GM18873 (cell line): Measurements from ENCODE around the gene SHB.

Experiments
- ATAC-seq: cut with Tn5 transposase; IDR thresholded peaks from one replicate; pipeline ENCODE4 v1.9.1; 2021; ENCODE audit warnings: mild to moderate bottlenecking, moderate library complexity, moderate number of reproducible peaks; ENCODE audit not compliant: unreplicated experiment, low FRiP score

SHB gene

DNA sequence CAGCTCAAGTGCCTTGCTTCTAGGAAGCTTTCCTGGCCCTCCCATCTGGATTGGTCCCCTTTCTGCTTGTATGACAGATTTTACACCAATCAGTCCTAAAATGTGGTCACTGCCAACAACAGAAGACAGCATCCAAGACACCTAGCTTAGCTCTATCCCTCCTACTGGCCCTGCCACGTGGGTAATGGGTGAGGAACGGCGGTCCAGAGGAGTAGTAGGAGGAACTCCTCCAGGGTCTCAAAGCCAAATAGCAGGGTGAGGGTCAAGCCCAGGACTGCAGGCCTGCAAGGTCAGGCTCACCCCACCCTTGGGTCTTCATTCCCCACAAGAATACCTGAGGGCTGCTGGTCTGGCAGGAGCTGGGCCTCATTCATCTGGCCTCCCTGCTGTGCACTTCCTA is 108.4 kb downstream of the SHB start:
- no peak for ATAC-seq

DNA sequence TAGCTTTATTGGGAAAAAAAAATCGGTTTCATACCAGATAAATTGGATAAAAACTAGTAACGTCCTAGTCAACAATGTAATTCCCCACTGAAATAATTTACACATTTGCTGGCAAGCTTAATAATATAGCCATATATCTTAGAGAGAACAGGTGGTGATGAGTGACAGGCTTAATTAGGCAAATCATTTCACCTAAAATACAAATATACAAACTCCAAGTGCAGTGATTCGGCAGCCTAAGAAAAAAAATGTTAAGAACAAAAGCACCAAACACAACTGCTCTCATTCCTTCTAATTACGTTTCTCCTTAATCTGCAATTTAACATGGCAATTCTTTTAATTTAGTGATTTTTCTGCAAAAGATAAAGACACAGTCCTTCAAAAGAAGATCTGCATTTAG is 109.1 kb downstream of the SHB start:
- no peak for ATAC-seq

DNA sequence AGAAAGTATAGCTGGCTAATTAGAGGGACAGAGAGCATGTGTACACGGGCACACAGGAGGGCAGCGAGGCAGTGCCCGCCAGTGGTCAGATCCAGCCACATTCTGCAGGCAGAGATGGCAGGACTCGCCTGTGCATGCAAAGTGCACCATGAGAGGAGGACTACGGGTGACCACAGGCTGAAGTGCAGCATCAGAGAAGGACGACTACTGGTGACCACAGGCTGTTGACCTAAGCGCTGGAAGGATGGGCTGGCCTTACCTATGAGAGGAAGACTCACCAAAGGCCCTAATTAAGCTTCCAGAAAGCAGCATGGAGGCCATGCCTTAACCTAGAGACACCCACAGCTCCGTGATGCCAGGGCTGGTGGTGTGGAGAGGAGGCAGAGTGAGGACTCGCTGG is 110.9 kb downstream of the SHB start:
- no peak for ATAC-seq

DNA sequence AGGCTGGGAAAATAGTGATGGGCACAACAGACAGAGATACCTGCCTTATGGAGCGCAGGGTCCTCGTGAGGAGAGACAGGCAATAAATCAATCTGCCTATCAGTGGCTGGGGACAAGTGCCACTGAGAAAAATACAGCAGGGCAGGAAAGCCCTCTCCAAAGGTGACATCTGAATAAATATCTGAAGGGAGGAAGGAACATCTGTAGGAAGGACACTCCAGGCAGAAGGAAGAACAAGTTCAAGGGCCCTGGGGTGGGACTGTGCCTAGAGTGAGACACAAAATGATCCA is 111.4 kb downstream of the SHB start:
- ATAC-seq: no peak

DNA sequence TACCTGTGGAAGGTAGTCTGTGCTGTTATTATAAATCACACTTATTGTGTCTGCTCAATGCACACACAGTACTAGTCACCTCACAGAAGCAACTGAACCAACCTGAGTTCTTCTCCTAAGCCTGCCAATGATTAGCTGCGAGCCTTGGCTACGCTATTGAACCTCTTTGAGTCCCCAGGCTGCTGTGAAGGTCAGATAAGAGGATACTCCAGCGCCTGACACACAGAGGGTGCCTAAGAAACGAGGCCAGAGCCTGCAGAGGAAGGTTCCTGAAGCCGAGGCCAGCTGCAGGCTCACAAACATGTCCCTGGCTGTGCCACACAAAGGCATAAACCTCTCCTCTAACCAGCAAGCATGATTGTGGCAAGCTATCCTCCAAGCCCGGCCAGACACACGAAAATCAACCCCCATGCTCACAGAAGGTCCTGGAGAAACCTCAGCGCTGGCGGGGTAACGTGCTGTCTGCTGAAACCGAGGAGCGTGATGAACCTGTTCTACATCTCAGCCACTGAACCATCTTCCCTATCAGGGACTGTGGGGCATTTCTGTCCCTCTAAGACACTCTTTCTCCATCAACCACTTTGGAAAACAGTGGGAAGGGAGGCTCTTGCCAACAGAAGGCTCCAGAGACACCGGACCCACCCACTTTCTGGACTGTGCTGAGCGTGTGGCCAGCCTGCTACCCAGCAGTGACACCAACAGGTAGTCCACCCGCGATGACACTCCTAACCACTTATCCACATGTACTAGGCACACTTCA is 111.9 kb downstream of the SHB start:
- ATAC-seq: no peak

DNA sequence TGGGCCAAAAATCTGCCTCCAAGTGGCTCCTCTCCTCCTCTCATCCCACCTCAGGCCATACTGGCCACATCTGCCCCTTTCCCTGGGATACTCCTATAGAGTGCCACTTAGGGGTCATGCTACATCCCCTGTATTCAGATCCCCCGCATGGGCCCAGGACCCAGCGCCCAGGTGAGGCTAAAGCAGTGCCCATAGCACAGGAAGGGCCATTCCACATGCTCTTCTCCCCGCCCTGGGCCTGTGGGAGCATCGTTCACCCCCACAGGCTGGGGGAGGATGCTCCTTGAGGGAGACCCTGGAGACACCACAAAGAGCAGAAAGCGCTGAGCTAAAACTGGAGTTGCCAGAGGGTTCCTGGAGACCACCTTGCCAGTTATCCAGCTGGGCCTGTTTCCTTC is 112.6 kb downstream of the SHB start:
- ATAC-seq: no peak

DNA sequence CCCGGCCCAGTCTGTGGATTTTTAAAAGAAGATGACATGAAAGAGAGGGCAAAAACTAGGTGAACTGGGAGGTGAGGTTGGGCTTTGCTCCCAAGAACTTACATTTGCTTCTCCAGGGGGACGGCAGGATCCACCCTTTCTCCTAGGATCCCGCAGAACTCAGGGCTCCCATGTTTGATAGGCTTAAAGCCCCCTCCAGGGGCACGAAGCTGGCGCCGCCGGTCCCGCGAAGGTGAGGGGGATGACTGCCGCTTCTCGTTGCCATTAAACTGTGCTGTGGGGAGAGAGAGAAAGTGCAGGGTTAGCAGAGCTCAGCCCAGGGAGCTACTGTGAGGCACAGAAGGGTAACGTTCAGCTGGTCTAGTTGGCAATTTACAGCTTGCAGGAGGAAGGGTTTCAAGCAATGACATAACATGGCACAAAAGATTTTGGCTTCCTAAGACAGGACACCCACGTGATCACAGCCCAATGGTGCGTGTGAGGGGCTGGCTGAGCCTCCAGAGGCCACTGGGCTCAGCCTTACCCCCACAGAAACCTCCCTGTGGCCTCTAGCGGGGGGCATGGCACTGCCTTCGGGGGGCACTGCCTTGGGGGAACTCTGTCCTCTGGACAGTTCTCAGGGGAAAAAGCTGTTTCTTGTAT is 113.1 kb downstream of the SHB start:
- no peak for ATAC-seq

DNA sequence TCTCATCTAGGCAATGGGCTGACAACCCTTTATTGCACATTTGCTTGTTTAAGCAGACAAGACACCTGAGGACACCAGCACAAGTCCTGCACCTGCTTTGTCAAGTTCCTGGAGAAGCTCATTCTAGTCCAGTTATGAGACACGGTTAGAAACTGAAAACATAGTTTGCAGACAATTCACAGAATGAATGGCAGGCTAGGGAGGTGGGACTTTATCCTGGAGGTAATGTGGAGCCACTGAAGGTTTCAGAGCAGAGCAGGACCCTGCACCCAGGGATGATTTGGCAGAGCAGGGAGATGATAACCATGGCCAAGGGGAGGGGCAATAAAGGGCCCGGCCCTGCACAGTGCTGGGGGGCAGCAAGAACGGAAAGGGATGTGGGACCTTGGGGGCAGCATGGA is 114.4 kb downstream of the SHB start:
- ATAC-seq: peak; percentile 47

DNA sequence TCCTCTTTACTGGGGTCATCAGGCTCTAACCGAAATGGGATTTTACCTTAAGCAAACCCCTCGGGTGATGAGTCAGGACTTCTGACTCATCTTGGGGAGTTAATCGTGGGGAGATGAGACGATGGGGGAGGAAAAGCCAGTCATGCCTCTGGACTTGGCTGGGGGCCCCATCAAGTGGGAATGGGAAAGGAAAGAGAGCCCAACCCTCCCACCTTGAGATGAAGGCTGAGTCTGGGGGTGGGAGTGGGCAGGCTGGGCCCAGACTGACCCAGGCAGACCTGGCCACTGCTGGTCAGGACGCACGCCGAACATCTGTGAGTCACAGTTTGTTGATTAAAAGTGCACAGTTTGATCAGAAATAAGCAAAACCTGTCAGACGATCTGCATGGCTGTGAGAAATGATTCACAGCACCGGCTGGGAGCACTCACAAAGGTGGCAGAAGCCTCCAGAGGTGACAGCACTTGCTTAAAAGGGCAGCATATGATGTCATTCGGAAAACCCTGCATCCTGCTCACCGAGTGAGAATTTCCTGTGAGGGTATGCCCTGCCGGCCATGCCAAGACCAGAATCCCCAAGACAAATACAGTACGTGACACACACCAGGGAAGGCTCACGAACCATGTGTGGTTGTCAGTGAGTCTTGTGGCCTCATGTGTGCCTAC is 115.1 kb downstream of the SHB start:
- ATAC-seq: peak; percentile 70

DNA sequence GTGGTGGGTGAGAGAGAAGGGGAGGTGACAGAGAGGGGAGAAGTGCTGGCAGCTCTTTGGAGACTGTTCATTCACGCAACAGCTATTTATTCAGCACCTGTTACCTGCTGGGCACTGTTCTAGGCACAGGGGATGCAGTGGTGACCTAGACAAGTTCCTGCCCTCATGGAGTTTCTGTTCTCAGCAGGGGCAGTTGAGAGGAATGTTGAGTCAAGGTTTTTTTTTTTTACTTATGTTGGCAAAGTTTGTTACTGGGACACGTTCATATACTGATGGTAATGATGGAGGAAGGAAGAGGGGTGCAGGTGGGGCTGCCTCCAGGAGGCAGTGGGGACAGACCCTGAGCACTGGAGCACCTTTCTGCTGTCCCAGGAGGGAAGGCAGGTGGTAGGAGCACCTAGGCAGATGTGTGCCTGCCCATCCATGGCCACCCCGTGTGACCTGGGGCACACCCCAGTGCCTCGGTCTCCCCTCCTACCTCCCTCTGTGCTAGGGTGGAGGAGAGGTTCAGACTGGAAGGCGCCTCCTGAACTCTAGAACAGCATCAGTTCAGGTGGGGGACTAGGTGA is 115.7 kb downstream of the SHB start:
- ATAC-seq: peak; percentile 3

DNA sequence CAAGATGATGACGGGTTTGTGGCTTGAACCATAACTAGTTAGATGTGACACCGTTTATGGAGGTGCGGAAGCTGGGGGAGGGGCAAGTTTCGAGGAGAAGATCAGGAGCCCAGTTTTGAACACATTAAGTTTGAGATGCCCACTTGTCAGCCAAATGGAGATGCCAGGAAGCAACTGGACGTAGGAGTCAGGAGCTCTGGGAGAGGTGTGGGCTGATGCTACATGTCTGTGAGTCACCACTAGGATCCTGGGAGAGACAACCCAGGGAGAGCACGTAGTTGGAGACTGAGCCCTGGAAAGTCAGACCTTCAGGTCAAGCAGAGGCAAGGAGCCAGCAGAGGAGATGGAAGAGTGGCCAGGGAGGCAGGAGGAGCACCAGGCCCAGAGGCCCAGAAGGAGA is 116.3 kb downstream of the SHB start:
- ATAC-seq: no peak

DNA sequence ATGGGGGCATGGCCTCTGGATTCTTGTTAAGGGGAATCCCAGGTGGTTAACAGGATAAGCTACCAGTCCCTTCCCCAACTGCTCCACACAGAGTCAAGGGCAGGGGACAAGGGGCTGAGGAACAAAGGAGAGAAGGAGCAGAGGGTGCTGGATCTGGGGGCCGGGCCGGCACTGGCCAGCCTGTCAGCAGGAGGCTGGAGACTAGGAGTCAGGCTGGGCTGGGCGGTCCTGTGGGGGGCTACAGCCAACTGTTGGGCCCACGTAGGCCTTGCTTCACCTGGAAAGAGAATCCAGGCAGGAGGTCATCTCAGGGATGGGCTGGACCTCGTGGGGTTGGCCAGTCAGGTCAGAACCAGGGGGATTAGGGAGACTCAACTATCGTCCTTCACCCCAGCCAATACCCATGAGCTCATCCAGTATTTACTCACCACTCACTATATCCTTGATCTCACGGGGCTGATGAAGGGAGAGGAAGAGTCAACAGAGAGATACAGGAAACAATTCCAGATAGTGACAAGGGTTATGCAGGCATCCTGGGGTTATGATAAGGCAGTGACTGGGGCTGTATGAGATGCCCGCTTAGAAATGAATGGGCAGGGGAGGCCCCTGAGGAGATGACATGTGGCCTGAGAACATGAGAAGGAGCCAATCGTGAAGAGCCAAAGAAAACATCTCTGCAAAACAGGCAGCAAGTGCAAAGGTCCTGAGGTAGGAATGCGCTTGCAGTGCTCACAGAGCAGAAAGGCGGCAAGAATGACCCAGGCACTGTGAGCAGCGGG is 117.2 kb downstream of the SHB start:
- no peak for ATAC-seq

DNA sequence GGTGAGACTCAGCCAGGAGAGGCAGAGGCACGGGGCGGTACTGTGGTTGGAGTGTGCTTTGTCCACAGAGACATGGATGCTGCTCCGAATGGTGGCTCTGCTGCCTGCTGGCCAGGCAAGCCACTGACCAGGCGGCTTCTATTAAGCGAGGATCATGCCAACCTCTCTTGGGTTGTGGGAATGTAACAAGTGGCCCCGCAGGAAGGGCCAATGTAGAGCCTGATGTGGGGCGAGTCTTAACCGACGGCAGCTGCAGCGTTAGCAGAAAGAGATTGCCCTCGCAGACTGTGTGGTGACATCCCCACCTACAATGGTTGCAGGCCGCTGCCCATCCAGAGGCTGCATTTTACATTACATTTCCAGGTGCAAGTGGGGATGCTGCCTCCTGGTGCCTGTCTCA is 118.5 kb downstream of the SHB start:
- no peak for ATAC-seq

DNA sequence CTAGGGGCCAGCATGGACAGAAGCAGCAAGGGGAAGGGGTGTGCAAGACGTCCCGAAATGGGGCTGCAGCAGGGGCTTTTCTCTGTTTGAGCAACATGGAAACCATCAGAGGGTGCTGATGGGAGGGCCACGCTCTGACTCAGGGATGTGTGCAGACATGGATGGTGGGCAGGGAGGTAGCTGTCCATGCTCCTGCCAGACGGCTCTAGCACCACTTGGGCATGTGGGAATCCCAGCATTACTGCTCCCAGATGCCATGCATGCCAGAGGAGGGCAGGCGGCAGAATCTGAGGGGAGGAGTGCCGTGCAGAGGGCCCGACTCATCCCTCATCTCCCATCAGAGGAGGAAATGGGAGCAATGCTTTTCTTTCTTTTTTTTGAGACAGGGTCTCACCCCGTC is 119.5 kb downstream of the SHB start:
- ATAC-seq: no peak

DNA sequence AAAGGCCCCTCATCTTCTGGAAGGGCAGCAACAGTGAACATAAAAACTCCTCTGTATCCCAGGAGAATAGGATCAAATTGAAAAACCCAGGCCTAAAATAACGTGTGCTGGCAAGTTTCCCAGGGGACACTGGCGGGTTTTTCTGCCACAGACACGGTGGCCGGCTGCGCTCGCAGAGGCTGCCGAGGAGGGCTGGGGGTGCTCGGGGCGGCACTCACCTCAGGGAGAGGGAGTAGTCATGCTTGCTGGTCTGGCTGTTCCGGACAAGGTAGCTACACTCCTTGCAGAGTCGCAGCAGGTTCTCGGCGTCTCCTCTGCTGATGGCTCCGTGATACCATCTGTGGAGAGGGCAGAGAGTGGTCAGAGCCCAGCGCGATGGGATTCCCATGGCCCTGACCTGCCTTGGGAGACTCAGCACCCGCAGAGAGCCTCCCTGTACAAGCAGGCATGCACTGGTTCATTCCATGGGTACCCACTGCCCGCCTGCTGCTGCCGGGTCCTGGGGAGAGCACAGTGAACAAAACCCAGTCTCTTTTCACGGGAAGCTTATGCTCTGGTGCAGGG is 120.5 kb downstream of the SHB start:
- ATAC-seq: no peak

DNA sequence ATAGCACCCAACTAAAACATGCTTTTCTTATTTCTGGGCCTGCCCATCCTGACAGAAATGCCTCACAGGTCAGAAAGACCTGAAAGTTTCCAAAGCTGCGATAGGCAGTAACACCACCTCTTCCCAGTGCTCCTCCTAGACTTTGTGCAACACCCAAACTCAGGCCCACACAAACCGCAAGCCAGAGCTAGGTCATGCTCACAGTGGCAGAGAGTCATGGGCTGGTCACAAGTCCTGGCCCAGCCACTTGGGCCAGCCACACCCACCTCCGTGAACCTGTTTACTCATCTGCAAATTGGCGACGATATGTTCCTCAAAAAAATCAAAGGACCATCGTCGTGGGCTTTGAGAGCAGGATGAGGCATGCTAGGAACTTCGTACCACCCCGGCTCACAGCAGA is 121.0 kb downstream of the SHB start:
- no peak for ATAC-seq

DNA sequence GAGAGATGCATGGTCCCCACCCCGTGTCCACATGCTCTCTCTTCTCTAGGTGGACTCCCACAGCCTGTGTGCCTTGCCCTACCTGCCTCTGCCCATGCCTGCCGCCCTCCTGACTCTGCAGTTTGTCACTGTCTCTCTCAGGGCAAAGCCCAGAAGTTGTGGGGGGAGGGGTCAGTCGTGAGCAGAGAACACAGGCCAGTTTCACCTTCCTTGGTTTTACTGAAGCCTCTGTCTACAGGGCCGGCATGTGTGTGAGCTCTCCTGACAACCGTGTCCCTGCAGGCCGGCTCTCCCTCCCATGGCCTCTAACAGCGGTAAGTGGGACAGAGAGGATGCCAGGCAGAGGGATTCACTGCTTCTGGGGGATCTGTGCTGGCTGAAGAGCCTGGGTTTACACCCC is 121.6 kb downstream of the SHB start:
- ATAC-seq: no peak

DNA sequence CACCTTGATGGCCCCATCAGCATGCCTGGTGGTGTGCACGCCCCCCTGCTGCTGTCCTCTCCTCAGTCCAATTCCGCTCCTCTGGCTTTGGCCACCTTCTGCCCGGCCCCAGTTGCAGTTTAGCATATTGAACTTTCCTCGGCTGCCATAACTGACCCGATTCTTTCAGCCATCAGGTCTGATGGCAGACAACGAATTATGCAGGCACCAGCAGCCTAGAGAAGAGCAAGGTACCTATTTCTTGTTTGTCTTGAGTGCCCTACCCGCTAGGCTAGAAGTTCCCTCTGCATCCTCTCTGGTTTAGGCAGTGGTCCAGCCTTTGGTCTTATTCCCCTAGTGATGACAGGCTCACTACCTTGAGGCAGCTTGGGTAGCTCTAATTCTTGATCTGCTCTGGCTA is 122.1 kb downstream of the SHB start:
- no peak for ATAC-seq

DNA sequence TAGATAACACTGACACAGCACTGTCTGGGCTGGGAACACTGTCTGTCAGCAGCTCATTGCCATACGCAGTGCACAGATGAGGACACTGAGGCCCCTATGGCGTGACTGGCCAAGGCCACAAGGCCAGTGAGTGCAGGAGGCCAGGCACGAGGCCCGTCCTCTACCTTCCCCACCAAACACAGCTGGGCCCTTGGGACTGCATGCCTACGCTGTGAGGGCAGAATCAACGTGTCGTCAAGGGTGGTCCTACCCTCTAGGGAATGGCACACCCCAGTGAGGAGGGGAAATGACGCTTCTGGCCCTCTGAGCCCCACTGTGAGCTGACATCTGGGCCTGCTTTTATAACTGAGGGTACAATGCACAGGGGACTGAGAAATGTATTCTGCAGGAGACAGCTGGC is 123.0 kb downstream of the SHB start:
- ATAC-seq: no peak

DNA sequence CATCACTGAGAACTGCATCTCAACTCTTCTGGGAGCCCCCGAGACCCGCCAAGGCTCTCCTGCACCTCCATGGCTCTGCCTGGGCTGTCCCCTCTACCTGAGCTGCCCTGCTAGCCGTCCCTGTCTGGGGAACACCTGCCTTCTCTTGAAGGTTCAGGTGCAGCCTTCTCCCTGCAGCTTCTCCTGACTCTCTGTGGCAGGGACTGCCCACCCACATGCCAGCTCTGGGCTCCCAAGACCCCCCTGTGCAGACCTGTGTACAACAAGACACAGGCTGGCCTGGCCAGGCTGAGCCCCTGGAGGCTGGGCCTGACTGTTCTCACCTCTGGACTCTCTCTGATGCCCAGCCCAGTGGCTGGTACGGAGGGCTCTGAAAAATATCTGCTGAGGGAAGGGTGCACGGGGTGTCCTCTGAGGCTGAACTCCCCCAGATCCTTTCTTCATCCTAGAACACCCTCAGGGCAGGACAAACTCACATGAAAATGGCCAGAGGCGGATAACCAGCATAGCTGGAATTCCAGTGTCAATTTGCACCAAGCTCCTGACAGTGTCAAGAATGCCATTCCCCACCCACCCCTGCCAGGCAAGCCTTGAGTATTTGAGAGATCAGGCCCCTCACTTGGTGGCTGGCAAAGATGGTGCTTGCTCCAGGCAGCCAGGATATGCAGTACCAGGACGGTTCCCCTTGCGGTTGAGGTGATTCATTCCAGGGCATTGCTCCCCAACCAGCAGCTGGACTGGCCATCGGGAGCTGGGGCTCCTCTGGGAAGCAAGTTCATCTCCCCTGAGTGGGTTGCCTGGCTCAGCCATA is 124.2 kb downstream of the SHB start:
- ATAC-seq: no peak
